ENCODE measurements around the gene SFXN3. TPM values are rescaled to one million over a fixed set of nuclear protein-coding genes. Genes with fewer than 3 reads are reported as not detected.

The SFXN3 gene
- total and polyA plus RNA-seq, 2 of the 13 experiments (the other 11 are each of a cell fraction or from before 2014, with no cell fraction given), result 16.8 to 71.5 TPM

DNA sequence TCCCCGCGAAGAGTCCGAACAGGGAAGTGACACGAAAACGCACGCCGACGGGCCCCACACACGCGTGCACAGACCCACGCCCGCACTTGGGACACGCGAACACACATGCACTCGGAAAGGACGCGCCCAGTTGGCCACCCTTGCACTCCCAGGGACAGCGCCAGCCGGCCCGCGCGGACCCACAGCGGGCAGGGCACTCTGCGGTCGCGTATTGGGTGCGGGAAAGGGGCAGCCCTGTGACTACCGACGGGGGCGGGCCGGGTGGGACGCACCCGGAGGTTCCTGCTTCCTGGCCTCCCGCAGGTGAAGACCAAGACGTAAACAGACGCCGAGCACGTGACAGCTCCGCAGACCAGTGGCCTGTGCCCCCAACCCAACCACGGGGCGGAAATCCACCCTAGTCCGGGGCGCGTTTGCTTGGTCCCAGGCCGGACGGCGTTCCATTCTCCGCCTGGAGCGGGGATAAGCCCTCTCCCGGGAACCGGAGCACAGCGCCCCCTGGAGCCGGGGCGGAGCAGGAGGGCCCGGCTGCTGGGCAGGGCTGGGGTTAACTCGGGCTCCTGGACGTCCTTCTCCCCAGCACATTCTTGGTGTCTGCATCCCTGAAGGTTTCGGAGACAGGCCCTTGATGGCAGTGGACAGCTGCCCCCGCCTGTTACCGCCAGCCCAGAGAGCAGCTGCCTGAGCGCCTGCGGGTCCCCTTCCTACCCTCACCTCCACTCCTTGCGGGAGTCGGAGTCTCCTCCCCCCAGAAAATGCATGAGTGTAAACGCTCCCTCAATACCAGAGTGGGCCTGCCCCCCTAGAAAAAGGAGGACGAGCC lies 33.5 kb upstream of the SFXN3 start (continued):
- TF ChIP-seq XBP1 (CRISPR knock-in tag; IDR thresholded peaks at IDR 0.05) (no peak), ASH2L (IDR thresholded peaks at IDR 0.05; ENCODE audit: insufficient read length, low read depth, low read length) (no peak), RAD21 (CRISPR knock-in tag; IDR thresholded peaks at IDR 0.05) (no peak; the same call in 1 of the 2 replicates), RFX1 (IDR thresholded peaks at IDR 0.05) (no peak), ZNF276 (CRISPR knock-in tag; IDR thresholded peaks at IDR 0.05; ENCODE audit: low read depth) (0 out of 2 replicates have a peak, but pooled peaks have one; percentile 2), ZNF644 (CRISPR knock-in tag; IDR thresholded peaks at IDR 0.05; ENCODE audit: low read depth) (no peak), MXD3 (CRISPR knock-in tag; IDR thresholded peaks at IDR 0.05) (no peak), SMC3 (IDR thresholded peaks at IDR 0.05; ENCODE audit: low read length) (no peak), ZNF691 (CRISPR knock-in tag; IDR thresholded peaks at IDR 0.05; ENCODE audit: borderline replicate concordance, low read depth) (no peak; the same call in 1 of the 2 replicates), KAT8 (CRISPR knock-in tag; IDR thresholded peaks at IDR 0.05) (peak; percentile 69; the same call in 1 of the 2 replicates), ATF7-NPFF (CRISPR knock-in tag; IDR thresholded peaks at IDR 0.05; ENCODE audit: low read depth) (no peak), ZNF710 (CRISPR knock-in tag; IDR thresholded peaks at IDR 0.05; ENCODE audit: borderline replicate concordance) (no peak), ZNF670 (CRISPR knock-in tag; IDR thresholded peaks at IDR 0.05; ENCODE audit: borderline replicate concordance) (no peak; the same call in 1 of the 2 replicates), TBP (CRISPR knock-in tag; IDR thresholded peaks at IDR 0.05) (no peak), SMARCE1 (IDR thresholded peaks at IDR 0.05; ENCODE audit: borderline replicate concordance) (no peak), MATR3 (CRISPR knock-in tag; IDR thresholded peaks at IDR 0.05) (no peak), CBFB (CRISPR knock-in tag; IDR thresholded peaks at IDR 0.05) (no peak), ZNF614 (CRISPR knock-in tag; IDR thresholded peaks at IDR 0.05; ENCODE audit: borderline replicate concordance) (peak; percentile 45; the same call in 1 of the 2 replicates), NFYC (CRISPR knock-in tag; IDR thresholded peaks at IDR 0.05) (peak; percentile 42), ZIK1 (CRISPR knock-in tag; IDR thresholded peaks at IDR 0.05; ENCODE audit: borderline replicate concordance, low read depth) (peak; percentile 22; the same call in 1 of the 2 replicates), GPN1 (CRISPR knock-in tag; IDR thresholded peaks at IDR 0.05; ENCODE audit: borderline replicate concordance) (no peak), ZNF563 (CRISPR knock-in tag; IDR thresholded peaks at IDR 0.05) (no peak), U2AF2 (IDR thresholded peaks at IDR 0.05; ENCODE audit: low read depth, low read length) (no peak)
- TF ChIP-seq, protein P1, sequence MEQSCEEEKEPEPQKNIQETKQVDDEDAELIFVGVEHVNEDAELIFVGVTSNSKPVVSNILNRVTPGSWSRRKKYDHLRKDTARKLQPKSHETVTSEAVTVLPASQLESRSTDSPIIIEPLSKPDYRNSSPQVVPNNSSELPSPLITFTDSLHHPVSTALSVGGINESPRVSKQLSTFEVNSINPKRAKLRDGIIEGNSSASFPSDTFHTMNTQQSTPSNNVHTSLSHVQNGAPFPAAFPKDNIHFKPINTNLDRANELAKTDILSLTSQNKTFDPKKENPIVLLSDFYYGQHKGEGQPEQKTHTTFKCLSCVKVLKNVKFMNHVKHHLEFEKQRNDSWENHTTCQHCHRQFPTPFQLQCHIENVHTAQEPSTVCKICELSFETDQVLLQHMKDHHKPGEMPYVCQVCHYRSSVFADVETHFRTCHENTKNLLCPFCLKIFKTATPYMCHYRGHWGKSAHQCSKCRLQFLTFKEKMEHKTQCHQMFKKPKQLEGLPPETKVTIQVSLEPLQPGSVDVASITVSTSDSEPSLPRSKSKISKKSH (CRISPR knock-in tag; IDR thresholded peaks at IDR 0.05; ENCODE audit: borderline replicate concordance), result peak; percentile 70; the same call in 1 of the 2 replicates
